ENCODE data around the gene MGAT4D. TPM values are rescaled to one million over a fixed set of nuclear protein-coding genes. Genes with fewer than 3 reads are reported as not detected.

The MGAT4D gene
- total and polyA plus RNA-seq, 2 experiments from 2014 or later: not detected

DNA sequence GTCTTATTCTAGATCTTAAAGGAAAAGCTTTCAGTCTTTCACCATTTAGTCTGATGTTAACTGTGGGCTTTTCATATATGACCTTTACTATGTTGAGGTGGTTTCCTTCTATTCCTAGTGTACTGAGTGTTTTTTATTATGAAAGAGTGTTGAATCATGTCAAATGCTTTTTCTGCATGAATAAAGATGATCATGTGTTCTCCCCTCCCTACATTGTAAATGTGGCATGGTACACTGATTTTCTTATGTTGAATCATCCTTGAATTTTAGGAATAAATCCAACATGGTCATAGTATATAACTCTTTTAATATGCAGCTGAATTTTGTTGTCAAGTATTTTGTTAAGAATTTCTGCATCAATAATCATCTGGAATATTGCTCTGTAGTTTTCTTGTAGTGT lies 75.0 kb downstream of the MGAT4D start:
- H3K27me3 Mint-ChIP-seq (ENCODE audit: insufficient read depth, low read depth, poor library complexity): no peaks in the 10 kb centered on the region
- H3K4me1 ChIP-seq (ENCODE audit: insufficient read depth): no peaks in the 10 kb centered on the region; the same call in 1 of the 2 replicates
- H3K9me3 Mint-ChIP-seq: no peaks in the 10 kb centered on the region
- no peaks in the 10 kb centered on the region for H3K27me3 ChIP-seq (ENCODE audit: insufficient read depth)
- H3K9me2 ChIP-seq (ENCODE audit: insufficient read depth): no peaks in the 10 kb centered on the region
- no peaks in the 10 kb centered on the region for H3K79me2 ChIP-seq (replicated peaks; ENCODE audit: insufficient read depth)
- H3K4me1 Mint-ChIP-seq: peaks cover 9% of the 10 kb centered on the region; the same call in 2 of the 3 replicates
- TF ChIP-seq NANOG (IDR thresholded peaks at IDR 0.05; ENCODE audit: borderline replicate concordance): no peak
- TF ChIP-seq EZH2phosphoT487 (IDR thresholded peaks at IDR 0.05; ENCODE audit: unreplicated experiment): no peak
- no peak for TF ChIP-seq CTCF (conservative IDR thresholded peaks at IDR 0.05; ENCODE audit: low read depth in 2 of 2)
- no peak for TF ChIP-seq ZNF331 (CRISPR knock-in tag; IDR thresholded peaks at IDR 0.05; ENCODE audit: low read depth)
- no peak for TF ChIP-seq EZH2 (IDR thresholded peaks at IDR 0.05; ENCODE audit: low read depth, unreplicated experiment)
- no peak for TF ChIP-seq ZNF462 (CRISPR knock-in tag; IDR thresholded peaks at IDR 0.05)
- TF ChIP-seq STAT1 (IDR thresholded peaks at IDR 0.05; ENCODE audit: unreplicated experiment): no peak
- TF ChIP-seq ZNF114 (CRISPR knock-in tag; IDR thresholded peaks at IDR 0.05): no peak
- TF ChIP-seq ETS1 (IDR thresholded peaks at IDR 0.05): no peak
- TF ChIP-seq CREB1 (CRISPR knock-in tag; IDR thresholded peaks at IDR 0.05; ENCODE audit: low read depth): no peak
- TF ChIP-seq POLR2AphosphoS5 (IDR thresholded peaks at IDR 0.05; ENCODE audit: low read depth): no peak
- TF ChIP-seq REST (IDR thresholded peaks at IDR 0.05; ENCODE audit: unreplicated experiment): no peak
- TF ChIP-seq JUNB (IDR thresholded peaks at IDR 0.05; ENCODE audit: unreplicated experiment): no peak
- no peak overlapping the region for H3K4me3 ChIP-seq
- ATAC-seq: no peak
- H3K4me2 ChIP-seq: no peak overlapping the region
- H3K36me3 ChIP-seq (ENCODE audit: insufficient read depth): no peaks in the 10 kb centered on the region
- no peaks in the 10 kb centered on the region for H3F3A ChIP-seq (replicated peaks; ENCODE audit: low read depth)
- DNase-seq (ENCODE audit: low spot score): no peak
- no peak overlapping the region for H3K27ac Mint-ChIP-seq
- H2AFZ ChIP-seq: no peak overlapping the region
- H3K27ac ChIP-seq (ENCODE audit: low read depth): no peak overlapping the region
- H3K36me3 Mint-ChIP-seq (ENCODE audit: low read depth): no peaks in the 10 kb centered on the region
- H3K4me3 Mint-ChIP-seq: no peak overlapping the region
- H4K20me1 ChIP-seq (replicated peaks; ENCODE audit: insufficient read depth): no peaks in the 10 kb centered on the region

Measured in GM23338 (cell line).